Mesendoderm (in vitro differentiated cells): ENCODE results near the gene NPTX2.

ENCODE experiments used
- DNase-seq: peaks from one replicate; pipeline ENCODE4 v3.0.0; 2013
- H2AK5ac ChIP-seq: 2 replicates; pipeline ENCODE4 v1.6.1; 2013; ENCODE audit warnings: low read length, inconsistent platforms
- H2BK120ac ChIP-seq: 2 replicates; pipeline ENCODE4 v1.6.1; 2013; ENCODE audit warnings: low read depth, mild to moderate bottlenecking, low read length, moderate library complexity, mixed read lengths
- H2BK15ac ChIP-seq: replicated peaks from 2 replicates; pipeline ENCODE4 v1.6.1; 2013; ENCODE audit warnings: low read depth, mild to moderate bottlenecking, moderate library complexity
- H2BK5ac ChIP-seq: 2 replicates; pipeline ENCODE4 v1.6.1; 2013; ENCODE audit warnings: low read length, inconsistent platforms
- H3K18ac ChIP-seq: 2 replicates; pipeline ENCODE4 v1.6.1; 2013; ENCODE audit warnings: mild to moderate bottlenecking, low read length, mixed read lengths
- H3K23ac ChIP-seq: one replicate; pipeline ENCODE4 v1.6.1; 2013; ENCODE audit warnings: low read length
- H3K27ac ChIP-seq: 2 replicates; pipeline ENCODE4 v1.5.1; 2013; ENCODE audit warnings: low read depth, mild to moderate bottlenecking, inconsistent platforms, low read length, moderate library complexity
- H3K27me3 ChIP-seq: 2 replicates; pipeline ENCODE4 v1.6.1; 2013; ENCODE audit warnings: low read length, control low read depth, mild to moderate bottlenecking, inconsistent platforms; ENCODE audit not compliant: insufficient read depth, poor library complexity
- H3K36me3 ChIP-seq: 2 replicates; pipeline ENCODE4 v1.6.1; 2013; ENCODE audit warnings: low read length, inconsistent platforms; ENCODE audit not compliant: control insufficient read depth, insufficient read depth
- H3K4ac ChIP-seq: one replicate; pipeline ENCODE4 v1.6.1; 2013; ENCODE audit warnings: low read depth, mild to moderate bottlenecking, low read length, moderate library complexity
- H3K4me1 ChIP-seq: 2 replicates; pipeline ENCODE4 v1.6.1; 2013; ENCODE audit warnings: low read depth, low read length, inconsistent platforms; ENCODE audit not compliant: control insufficient read depth
- H3K4me2 ChIP-seq: 2 replicates; pipeline ENCODE4 v1.6.1; 2013; ENCODE audit warnings: low read length
- H3K4me3 ChIP-seq: 2 replicates; pipeline ENCODE4 v1.5.1; 2013; ENCODE audit warnings: mild to moderate bottlenecking, low read length
- H3K56ac ChIP-seq: one replicate; pipeline ENCODE4 v1.6.1; 2013; ENCODE audit warnings: low read length
- H3K79me1 ChIP-seq: 2 replicates; pipeline ENCODE4 v1.6.1; 2013; ENCODE audit warnings: low read length, inconsistent platforms
- H3K79me2 ChIP-seq: 2 replicates; pipeline ENCODE4 v1.6.1; 2013; ENCODE audit warnings: mild to moderate bottlenecking, low read length; ENCODE audit not compliant: control insufficient read depth, insufficient read depth
- H3K9ac ChIP-seq: 2 replicates; pipeline ENCODE4 v1.6.1; 2013; ENCODE audit warnings: low read length, inconsistent platforms
- H4K5ac ChIP-seq: one replicate; pipeline ENCODE4 v1.6.1; 2013; ENCODE audit warnings: low read length
- H4K8ac ChIP-seq: one replicate; pipeline ENCODE4 v1.6.1; 2013; ENCODE audit warnings: low read depth, mild to moderate bottlenecking, control low read depth, low read length, moderate library complexity
- WGBS: extraction: QIAGEN DNeasy Blood & Tissue Kit; methylation state at CpG from one replicate; pipeline ENCODE4 v1.1.7; 2013; ENCODE audit warnings: low lambda C conversion rate, missing lambda C conversion rate; ENCODE audit not compliant: insufficient coverage; ENCODE audit errors: extremely low coverage; 5-methylcytosine and 5-hydroxymethylcytosine counted together

NPTX2 gene

DNA sequence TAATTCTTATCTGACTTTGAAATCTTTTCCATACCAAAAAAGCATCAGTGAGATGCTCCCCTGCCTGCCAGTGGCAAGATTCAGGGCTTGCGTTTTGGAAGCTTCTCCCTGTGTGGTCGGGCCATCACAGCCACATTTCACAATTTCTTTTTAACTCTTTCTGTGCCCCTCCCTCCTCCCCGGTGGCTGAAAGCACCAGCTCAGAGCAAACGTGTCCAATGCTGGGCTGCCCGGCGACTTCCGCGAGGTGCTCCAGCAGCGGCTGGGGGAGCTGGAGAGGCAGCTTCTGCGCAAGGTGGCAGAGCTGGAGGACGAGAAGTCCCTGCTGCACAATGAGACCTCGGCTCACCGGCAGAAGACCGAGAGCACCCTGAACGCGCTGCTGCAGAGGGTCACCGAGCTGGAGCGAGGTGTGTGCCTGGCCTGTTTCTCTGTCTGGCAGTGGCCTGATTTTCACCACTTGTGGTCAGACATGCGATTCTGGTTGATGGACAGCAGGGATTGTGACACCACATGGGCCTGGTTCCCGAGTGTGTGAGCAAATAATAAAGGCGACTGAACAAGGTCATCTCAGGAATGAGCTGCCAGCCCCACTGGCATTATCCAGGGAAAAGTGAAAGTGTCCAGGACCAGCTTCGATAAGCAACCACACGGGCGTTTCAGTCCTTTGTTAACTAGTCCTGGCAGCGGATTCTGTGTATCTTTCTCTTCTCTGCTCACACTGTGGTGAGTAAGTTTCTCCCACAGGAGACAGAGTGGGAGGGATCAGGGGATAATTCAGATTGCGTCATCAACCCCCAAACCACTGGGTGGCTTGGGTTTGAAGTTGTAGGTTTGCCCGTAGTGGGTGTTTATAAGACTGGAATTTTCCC, 2.6 kb downstream of the NPTX2 start:
- Histone ChIP-seq H3K27ac (no peak overlapping the region), H3K27me3 (peaks cover 23% of the 10 kb centered on the region), H3K18ac (no peak overlapping the region)

DNA sequence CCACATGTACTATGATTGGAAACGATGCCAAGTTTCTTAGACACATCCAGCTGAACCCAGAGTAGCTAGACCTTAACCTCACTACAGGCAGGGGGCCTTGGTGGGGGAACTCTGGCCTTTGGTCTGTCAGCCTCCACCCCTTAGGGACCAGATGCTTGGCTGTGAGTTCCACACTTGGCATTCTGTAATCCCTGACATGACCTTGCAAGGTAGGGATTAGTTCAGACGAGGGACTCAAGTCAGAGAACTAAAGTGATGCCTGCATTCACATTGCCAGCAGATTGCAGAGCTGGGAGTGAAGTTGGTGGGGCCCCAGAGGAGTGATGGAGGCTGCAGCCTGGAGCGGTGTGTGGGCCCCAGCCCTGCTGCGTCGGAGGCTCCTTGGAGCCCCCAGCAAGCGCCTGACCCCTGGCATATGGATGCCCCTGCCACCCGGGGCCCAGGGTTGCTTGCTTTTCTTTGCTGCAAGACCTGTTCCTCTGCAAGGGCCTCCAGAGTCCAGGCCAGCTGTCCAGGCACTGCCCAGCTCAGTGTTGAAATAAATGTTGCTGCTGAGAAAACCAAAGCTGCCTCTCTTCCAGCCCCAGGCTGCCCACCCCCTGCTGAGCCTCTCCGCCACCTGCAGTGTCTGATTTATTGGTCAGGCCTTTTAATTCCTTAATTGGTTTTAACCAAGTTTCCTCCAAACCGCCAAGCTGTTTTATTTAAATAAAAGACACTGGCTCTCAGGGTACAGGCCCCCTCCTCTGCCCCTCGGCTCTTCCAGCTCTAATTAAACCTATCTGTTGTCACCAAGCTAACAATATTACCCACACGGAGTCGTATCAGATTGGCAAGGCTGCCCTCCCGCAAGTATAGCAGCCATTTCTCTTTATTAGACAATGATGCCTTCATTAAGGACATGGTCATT, 4.7 kb downstream of the NPTX2 start:
- no peak overlapping the region for H3K56ac ChIP-seq
- H3K27me3 ChIP-seq: peaks cover 12% of the 10 kb centered on the region
- H2BK15ac ChIP-seq: no peak overlapping the region
- no peaks in the 10 kb centered on the region for H3K4me1 ChIP-seq
- no peaks in the 10 kb centered on the region for H3K36me3 ChIP-seq
- H3K18ac ChIP-seq: no peak overlapping the region
- no peaks in the 10 kb centered on the region for H3K79me1 ChIP-seq
- H2AK5ac ChIP-seq: no peak overlapping the region
- no peak overlapping the region for H3K23ac ChIP-seq
- no peak overlapping the region for H3K4me3 ChIP-seq
- H2BK5ac ChIP-seq: no peak overlapping the region
- H2BK120ac ChIP-seq: no peak overlapping the region
- DNase-seq: no peak
- H3K9ac ChIP-seq: no peak overlapping the region
- H3K79me2 ChIP-seq: no peaks in the 10 kb centered on the region
- no peak overlapping the region for H4K5ac ChIP-seq
- WGBS: no CpG with 5 or more reads among the region's 13 CpGs
- H3K4me2 ChIP-seq: no peak overlapping the region
- H4K8ac ChIP-seq: no peak overlapping the region
- H3K27ac ChIP-seq: no peak overlapping the region
- no peak overlapping the region for H3K4ac ChIP-seq

More for the DNA sequence above, 2.6 kb downstream of the NPTX2 start:
- no peak overlapping the region for H3K23ac ChIP-seq
- DNase-seq: peak; percentile 25
- H2AK5ac ChIP-seq: no peak overlapping the region
- no peak overlapping the region for H2BK5ac ChIP-seq
- H3K36me3 ChIP-seq: no peaks in the 10 kb centered on the region
- no peak overlapping the region for H4K5ac ChIP-seq
- WGBS: no CpG with 5 or more reads among the region's 27 CpGs
- H2BK15ac ChIP-seq: no peak overlapping the region
- no peak overlapping the region for H3K9ac ChIP-seq
- no peak overlapping the region for H3K56ac ChIP-seq
- H3K79me1 ChIP-seq: no peaks in the 10 kb centered on the region
- H2BK120ac ChIP-seq: no peak overlapping the region
- no peaks in the 10 kb centered on the region for H3K79me2 ChIP-seq
- no peak overlapping the region for H3K4me2 ChIP-seq
- H3K4me1 ChIP-seq: no peaks in the 10 kb centered on the region
- H4K8ac ChIP-seq: no peak overlapping the region
- H3K4ac ChIP-seq: no peak overlapping the region
- no peak overlapping the region for H3K4me3 ChIP-seq

DNA sequence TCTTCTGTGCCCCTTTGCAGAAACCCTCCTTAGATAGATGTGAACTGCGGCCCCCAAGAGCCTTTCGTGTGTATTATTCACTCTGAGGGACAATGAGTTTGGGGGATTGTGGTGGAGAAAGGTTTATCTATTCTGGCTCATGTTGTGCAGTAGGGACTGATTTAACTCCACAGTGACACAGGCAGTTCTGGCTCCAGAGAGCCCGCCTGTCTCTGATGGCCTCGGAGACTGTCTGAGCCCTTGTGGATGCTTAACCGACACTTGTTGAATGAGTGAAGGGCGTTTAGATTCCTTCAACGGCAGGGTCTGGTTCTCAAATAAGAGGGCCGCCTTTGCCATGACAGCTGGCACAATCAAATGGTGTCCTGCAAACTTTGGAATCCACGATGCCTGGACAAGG, 5.8 kb downstream of the NPTX2 start:
- no CpG with 5 or more reads among the region's 9 CpGs for WGBS
- H4K8ac ChIP-seq: no peak overlapping the region

GRCh38 chr7:98624846-98625420, 7.8 kb downstream of the NPTX2 start:
- Histone ChIP-seq H4K8ac (no peak overlapping the region), H2BK5ac (no peak overlapping the region)

More for the DNA sequence above, 5.8 kb downstream of the NPTX2 start:
- no peak for DNase-seq
- Histone ChIP-seq H2BK15ac (no peak overlapping the region), H3K79me2 (no peaks in the 10 kb centered on the region), H3K27ac (no peak overlapping the region), H3K27me3 (peaks cover 8% of the 10 kb centered on the region), H3K4me2 (no peak overlapping the region), H3K36me3 (no peaks in the 10 kb centered on the region), H2BK120ac (no peak overlapping the region), H3K4me1 (no peaks in the 10 kb centered on the region), H2AK5ac (no peak overlapping the region), H3K4me3 (no peak overlapping the region), H2BK5ac (no peak overlapping the region), H3K9ac (no peak overlapping the region), H3K56ac (no peak overlapping the region), H3K4ac (no peak overlapping the region), H3K18ac (no peak overlapping the region), H3K79me1 (no peaks in the 10 kb centered on the region), H4K5ac (no peak overlapping the region), H3K23ac (no peak overlapping the region)

DNA sequence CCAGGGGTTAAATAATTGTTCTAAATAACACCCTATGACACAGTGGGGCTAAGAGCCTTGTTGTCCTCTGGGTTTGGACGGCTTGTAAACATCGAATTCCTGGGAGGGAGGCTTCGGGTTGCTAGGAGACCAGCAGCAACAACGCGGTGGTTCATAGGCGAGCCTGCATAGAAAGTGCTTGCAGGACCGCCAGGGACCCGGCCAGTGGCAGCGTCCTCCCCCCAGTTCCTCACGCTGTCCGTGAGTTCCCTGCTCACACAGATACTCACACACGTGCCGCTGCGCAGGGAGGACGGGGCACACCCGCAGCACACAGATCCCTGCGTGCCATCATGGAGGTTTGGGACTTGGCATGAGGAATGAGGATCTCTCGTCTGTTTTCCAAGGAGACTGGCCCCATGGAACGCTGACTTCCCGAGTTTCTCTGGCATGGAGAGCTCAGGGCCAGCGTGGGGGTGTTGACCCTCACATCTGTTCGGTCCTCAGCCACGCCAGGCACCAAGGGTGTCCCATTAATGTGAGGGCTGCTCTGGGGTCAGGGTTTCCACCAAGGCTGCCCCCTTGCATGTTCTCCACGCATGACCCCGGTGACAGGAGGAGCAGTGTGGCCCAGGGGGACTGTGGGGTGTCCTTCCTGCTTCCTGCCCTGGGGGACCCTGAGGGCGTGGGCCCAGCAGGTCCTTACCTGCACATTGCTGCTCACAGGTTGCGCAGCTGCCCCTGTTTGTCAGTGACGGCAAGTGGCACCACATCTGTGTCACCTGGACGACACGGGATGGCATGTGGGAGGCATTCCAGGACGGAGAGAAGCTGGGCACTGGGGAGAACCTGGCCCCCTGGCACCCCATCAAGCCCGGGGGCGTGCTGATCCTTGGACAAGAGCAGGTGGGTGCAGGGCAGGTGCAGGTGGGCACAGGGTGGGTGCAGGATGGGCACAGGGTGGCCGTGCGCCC, 9.7 kb downstream of the NPTX2 start:
- H3K4me2 ChIP-seq: no peak overlapping the region
- H3K79me2 ChIP-seq: no peaks in the 10 kb centered on the region
- WGBS: no CpG with 5 or more reads among the region's 35 CpGs
- H2BK5ac ChIP-seq: no peak overlapping the region
- H4K5ac ChIP-seq: no peak overlapping the region
- peak; percentile 72 for DNase-seq
- no peak overlapping the region for H3K4me3 ChIP-seq
- no peaks in the 10 kb centered on the region for H3K79me1 ChIP-seq
- no peaks in the 10 kb centered on the region for H3K4me1 ChIP-seq
- no peaks in the 10 kb centered on the region for H3K36me3 ChIP-seq
- H3K56ac ChIP-seq: no peak overlapping the region
- no peak overlapping the region for H3K23ac ChIP-seq
- no peaks in the 10 kb centered on the region for H3K27me3 ChIP-seq
- no peak overlapping the region for H2BK120ac ChIP-seq
- H3K18ac ChIP-seq: no peak overlapping the region
- no peak overlapping the region for H4K8ac ChIP-seq
- no peak overlapping the region for H3K9ac ChIP-seq
- no peak overlapping the region for H3K27ac ChIP-seq
- H3K4ac ChIP-seq: no peak overlapping the region
- no peak overlapping the region for H2BK15ac ChIP-seq
- no peak overlapping the region for H2AK5ac ChIP-seq

More at GRCh38 chr7:98624846-98625420, 7.8 kb downstream of the NPTX2 start:
- no peaks in the 10 kb centered on the region for H3K27me3 ChIP-seq
- no peak overlapping the region for H3K18ac ChIP-seq
- no peak overlapping the region for H3K4me3 ChIP-seq
- H2BK15ac ChIP-seq: no peak overlapping the region
- H2BK120ac ChIP-seq: no peak overlapping the region
- H4K5ac ChIP-seq: no peak overlapping the region
- H3K79me2 ChIP-seq: no peaks in the 10 kb centered on the region
- no peak overlapping the region for H3K4ac ChIP-seq
- no CpG with 5 or more reads among the region's 28 CpGs for WGBS
- H3K23ac ChIP-seq: no peak overlapping the region
- DNase-seq: no peak
- no peaks in the 10 kb centered on the region for H3K36me3 ChIP-seq
- no peak overlapping the region for H3K4me2 ChIP-seq
- no peaks in the 10 kb centered on the region for H3K4me1 ChIP-seq
- H3K27ac ChIP-seq: no peak overlapping the region
- no peak overlapping the region for H2AK5ac ChIP-seq
- H3K79me1 ChIP-seq: no peaks in the 10 kb centered on the region
- no peak overlapping the region for H3K9ac ChIP-seq
- no peak overlapping the region for H3K56ac ChIP-seq
